Activated T-helper 17 cell treated with anti-CD3 and anti-CD28 coated beads, Interleukin-2, amount 50 U/mL, for 72 hours (primary cell): ENCODE data around the gene CER1. TPM values are rescaled to one million over a fixed set of nuclear protein-coding genes. Genes with fewer than 3 reads are reported as not detected.

ENCODE experiments used
- ATAC-seq: fragments of 150-1000 bp; cut with Tn5 transposase; replicated peaks from 2 replicates; pipeline ENCODE4 v1.10.0; 2021; ENCODE audit warnings: mild to moderate bottlenecking, moderate library complexity
- H3K27ac Mint-ChIP-seq: one replicate; pipeline ENCODE4 v1.8.0; 2022; ENCODE audit warnings: mixed read lengths
- H3K27me3 Mint-ChIP-seq: one replicate; pipeline ENCODE4 v1.8.0; 2022; ENCODE audit warnings: mixed read lengths
- H3K36me3 Mint-ChIP-seq: one replicate; pipeline ENCODE4 v1.8.0; 2022; ENCODE audit warnings: low read depth, mild to moderate bottlenecking, mixed read lengths
- H3K4me1 Mint-ChIP-seq: one replicate; pipeline ENCODE4 v1.8.0; 2022; ENCODE audit warnings: mixed read lengths
- H3K4me3 Mint-ChIP-seq: one replicate; pipeline ENCODE4 v1.8.0; 2022; ENCODE audit warnings: mild to moderate bottlenecking, mixed read lengths
- H3K9me3 Mint-ChIP-seq: one replicate; pipeline ENCODE4 v1.8.0; 2022; ENCODE audit warnings: mixed read lengths
- total RNA-seq, 2 donors: library from RNA; stranded (reverse); gene quantifications; one replicate each; pipeline ENCODE4 v1.2.3, GENCODE V29; 2022

The CER1 gene, protein sequence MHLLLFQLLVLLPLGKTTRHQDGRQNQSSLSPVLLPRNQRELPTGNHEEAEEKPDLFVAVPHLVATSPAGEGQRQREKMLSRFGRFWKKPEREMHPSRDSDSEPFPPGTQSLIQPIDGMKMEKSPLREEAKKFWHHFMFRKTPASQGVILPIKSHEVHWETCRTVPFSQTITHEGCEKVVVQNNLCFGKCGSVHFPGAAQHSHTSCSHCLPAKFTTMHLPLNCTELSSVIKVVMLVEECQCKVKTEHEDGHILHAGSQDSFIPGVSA
- not detected for total RNA-seq

DNA sequence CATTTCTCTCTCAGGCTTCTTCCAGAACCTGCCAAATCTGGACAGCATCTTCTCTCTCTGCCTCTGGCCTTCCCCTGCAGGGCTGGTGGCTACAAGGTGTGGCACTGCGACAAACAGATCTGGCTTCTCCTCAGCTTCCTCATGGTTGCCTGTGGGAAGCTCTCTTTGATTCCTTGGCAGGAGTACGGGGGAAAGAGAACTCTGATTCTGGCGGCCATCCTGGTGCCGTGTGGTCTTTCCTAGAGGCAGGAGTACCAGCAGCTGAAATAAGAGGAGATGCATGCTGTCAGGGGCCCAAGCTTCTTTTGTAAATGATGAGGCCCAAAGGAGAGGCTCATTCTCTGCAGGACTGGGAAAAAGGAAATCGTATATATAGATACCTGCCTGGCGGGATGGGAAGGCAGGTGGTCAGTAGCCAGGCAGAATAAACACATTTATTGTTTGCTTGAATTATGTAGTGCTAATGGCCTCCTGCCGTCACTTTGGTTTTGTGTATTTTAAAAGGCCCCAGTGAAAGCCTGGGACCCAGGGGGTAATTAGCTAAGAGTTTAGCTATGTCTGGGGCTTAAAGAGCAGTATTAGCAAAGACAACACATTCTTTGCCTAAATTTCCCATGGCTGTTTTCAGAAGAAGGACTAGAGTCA lies at the start of gene CER1:
Gene CER1, minus strand, starts transcription at position 343 of the 645 bp plus-strand sequence. Its CDS starts 61 bp downstream, at position 282.
- no peak within 1 kb of the TSS for H3K4me3 Mint-ChIP-seq
- H3K9me3 Mint-ChIP-seq = no peaks in the 10 kb centered on the region
- no peak for ATAC-seq
- H3K27me3 Mint-ChIP-seq = peaks cover 18% of the 10 kb centered on the region
- no peaks in the 10 kb centered on the region for H3K36me3 Mint-ChIP-seq
- H3K27ac Mint-ChIP-seq = no peak within 1 kb of the TSS
- H3K4me1 Mint-ChIP-seq = no peaks in the 10 kb centered on the region

DNA sequence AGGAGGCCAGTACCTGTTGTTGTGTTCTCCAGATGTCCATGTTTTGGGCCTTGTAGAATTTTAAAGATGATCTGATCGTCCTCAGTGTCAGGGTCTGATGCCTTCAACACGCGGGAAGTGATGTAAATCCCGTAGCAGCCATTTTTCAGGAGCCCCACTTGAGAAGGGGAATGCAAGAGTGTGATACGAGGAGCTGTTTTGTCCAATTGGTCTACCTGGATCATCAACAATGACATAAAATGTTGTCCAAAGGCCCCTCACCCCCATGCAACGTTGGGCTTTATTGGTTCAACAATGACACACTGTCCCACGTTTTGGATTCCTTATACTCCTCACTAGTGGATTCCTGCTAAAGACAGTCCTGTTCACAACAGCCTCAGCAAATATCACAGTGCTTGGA lies 48.1 kb upstream of the CER1 start:
- no peak for ATAC-seq
- Mint-ChIP-seq H3K4me1 (no peaks in the 10 kb centered on the region), H3K36me3 (no peaks in the 10 kb centered on the region), H3K9me3 (no peaks in the 10 kb centered on the region), H3K27ac (no peak overlapping the region), H3K27me3 (peaks cover 19% of the 10 kb centered on the region), H3K4me3 (no peak overlapping the region)

DNA sequence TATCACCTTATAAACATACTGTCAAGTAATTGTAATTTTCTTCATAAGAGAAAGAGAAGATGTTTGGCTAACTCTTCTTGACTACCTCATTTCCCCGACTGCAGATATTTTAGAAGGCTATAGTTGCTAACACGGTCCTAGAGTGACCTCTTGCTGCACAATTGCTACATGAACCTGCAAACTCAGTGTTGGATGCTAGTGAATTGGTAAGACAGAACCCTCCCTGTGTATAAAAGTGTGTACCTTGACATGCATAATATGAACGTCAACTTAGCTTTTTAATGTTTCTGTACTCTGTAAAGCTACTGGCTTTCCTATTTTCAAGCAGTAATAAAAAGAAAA lies 46.7 kb upstream of the CER1 start:
- no peaks in the 10 kb centered on the region for H3K36me3 Mint-ChIP-seq
- ATAC-seq = no peak
- H3K27me3 Mint-ChIP-seq = peaks cover 22% of the 10 kb centered on the region

DNA sequence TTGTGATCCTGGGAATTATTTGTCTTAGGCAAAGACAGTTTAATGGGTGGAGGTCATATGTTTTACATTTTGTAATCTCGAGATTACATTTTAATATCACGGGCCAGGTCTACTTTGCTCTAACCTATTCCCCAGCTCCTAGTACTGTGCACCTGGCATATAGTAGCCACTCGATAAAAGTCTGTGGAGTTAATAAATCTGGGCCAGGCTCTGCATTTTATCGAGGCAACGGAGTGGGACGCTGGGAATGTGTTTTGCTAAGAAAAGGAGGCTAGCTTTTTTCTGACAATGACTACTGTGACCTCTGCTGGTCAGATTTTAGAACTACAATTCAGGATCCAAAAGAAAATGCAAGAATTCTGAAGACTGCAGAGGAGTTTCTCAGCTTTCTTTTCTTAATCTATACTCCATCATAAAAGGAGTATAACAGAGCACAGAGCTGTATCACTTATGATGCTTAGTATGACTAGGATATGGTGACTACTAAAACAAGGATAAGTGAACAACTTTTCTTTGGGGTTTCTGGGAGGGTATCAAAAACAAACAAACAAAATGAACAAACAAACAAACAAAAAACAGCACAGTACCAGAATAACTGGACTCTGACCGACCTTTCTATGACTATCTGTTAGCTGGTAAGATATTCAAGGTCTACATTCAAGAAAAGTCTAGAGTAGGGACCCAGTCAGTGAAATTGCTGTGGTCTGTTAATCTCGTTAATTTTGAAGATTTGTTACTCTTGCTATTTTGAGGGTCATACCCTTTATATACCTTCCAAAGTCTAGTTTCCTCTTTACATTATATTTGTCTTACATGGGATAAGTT lies 46.1 kb upstream of the CER1 start:
- no peak for ATAC-seq
- Mint-ChIP-seq H3K36me3 (no peaks in the 10 kb centered on the region), H3K9me3 (no peaks in the 10 kb centered on the region), H3K4me3 (no peak overlapping the region), H3K27ac (no peak overlapping the region), H3K4me1 (no peaks in the 10 kb centered on the region), H3K27me3 (peaks cover 22% of the 10 kb centered on the region)

More for the DNA sequence above, 46.7 kb upstream of the CER1 start:
- Mint-ChIP-seq H3K4me1 (no peaks in the 10 kb centered on the region), H3K9me3 (no peaks in the 10 kb centered on the region), H3K27ac (no peak overlapping the region), H3K4me3 (no peak overlapping the region)

DNA sequence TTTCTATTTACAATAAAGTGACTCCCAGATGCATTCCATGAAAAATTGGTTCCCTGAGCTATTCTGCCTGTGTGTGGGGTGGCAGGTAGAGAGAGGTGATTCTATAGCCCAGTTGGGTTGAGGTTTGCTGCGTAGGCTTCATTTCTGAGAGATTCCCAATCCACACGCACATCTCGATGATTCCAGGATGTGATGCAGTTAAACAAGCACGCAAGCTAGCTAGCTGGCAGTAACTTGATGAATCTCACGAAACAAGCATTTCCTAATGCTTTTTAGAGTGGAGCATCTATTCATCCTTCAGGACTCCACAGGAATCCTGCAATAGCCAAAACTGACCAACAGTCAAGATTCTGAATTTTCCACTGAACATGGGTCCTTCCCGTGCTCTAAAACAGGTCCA lies 43.8 kb upstream of the CER1 start:
- Mint-ChIP-seq H3K36me3 (no peaks in the 10 kb centered on the region), H3K9me3 (no peaks in the 10 kb centered on the region), H3K27ac (no peak overlapping the region), H3K27me3 (peaks cover 34% of the 10 kb centered on the region), H3K4me3 (no peak overlapping the region), H3K4me1 (no peaks in the 10 kb centered on the region)
- no peak for ATAC-seq

DNA sequence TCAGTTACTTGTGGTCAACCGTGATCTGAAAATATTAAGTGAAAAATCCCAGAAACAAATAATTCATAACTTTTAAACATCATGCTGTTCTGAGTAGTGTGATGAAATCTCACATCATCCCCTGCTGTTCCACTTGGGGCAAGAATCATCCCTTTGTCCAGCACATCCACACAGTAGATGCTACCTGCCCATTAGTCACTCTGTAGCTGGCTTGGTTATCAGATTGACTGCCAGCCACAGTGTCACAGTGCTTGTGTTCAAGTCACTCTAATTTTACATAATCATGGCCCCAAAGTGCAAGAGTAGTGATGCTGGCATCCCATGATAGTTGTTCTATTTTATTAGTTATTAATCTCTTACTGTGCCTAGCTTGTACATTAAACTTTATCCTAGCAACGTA lies 39.1 kb upstream of the CER1 start:
- ATAC-seq = no peak
- Mint-ChIP-seq H3K4me3 (no peak overlapping the region), H3K27ac (no peak overlapping the region), H3K36me3 (no peaks in the 10 kb centered on the region), H3K9me3 (no peaks in the 10 kb centered on the region), H3K27me3 (peaks cover 20% of the 10 kb centered on the region), H3K4me1 (no peaks in the 10 kb centered on the region)

DNA sequence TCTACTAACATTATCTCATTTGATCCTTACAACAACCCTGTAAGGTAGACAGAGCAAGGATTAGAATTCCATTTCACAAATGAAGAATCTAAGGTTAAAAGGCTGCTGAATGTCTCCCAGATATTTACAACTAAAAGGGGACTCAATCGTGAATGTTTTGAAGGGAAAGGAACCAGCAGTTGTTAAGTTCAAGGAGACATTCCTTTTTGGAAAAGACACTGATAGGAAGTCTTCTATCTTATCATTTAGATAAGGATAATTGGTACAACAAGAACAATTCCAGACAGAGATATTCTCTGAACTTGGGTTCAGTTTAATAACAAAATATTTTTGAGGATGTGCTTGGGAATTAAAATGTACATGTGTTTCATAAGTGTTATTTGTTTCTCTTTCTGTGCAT lies 37.5 kb upstream of the CER1 start:
- Mint-ChIP-seq H3K4me3 (no peak overlapping the region), H3K4me1 (no peaks in the 10 kb centered on the region), H3K27me3 (peaks cover 18% of the 10 kb centered on the region), H3K36me3 (no peaks in the 10 kb centered on the region), H3K27ac (no peak overlapping the region), H3K9me3 (no peaks in the 10 kb centered on the region)
- ATAC-seq = no peak

DNA sequence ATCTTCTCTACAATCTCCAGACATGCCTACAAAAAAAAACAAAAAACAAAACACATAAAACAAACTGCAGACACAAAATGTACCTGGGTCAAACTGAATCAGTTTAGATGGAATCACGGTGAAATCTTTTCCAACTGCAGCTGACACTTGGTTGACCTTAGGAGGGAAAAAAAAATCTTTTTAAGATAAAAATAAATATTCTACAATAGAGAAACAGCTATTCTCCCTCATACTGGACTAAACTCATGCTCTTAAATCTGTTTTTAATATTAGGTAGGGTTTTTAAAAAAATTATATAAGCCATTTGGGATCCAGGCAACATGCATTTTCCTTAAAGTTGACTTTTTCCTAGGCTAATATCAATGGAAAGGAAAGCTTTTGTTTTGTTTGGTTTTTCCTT lies 33.8 kb upstream of the CER1 start:
- Mint-ChIP-seq H3K9me3 (no peaks in the 10 kb centered on the region), H3K27me3 (peaks cover 20% of the 10 kb centered on the region), H3K4me1 (no peaks in the 10 kb centered on the region), H3K36me3 (no peaks in the 10 kb centered on the region), H3K4me3 (no peak overlapping the region), H3K27ac (no peak overlapping the region)
- no peak for ATAC-seq

DNA sequence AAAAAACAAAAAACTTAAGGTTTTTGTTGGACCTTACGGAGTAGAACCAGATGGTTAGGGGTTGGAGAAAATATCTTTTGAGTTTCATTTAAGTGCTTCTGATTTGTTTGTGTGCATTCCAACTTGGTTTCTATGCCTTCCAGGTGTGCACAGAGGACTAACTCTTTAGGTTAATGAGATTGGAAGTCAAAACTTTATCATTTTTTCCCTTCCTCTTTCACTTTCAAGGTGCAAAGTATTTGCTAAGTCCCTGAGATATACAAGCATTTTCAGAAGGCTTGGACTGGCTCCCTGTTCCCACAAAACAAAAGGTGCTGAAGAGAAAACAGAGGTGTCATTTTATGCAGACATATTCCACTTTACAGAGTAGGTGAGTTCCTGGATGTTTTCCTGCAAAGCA lies 30.3 kb upstream of the CER1 start:
- H3K36me3 Mint-ChIP-seq = no peaks in the 10 kb centered on the region
- H3K4me1 Mint-ChIP-seq = no peaks in the 10 kb centered on the region
- no peak overlapping the region for H3K4me3 Mint-ChIP-seq
- H3K27ac Mint-ChIP-seq = no peak overlapping the region
- peaks cover 39% of the 10 kb centered on the region for H3K27me3 Mint-ChIP-seq
- no peaks in the 10 kb centered on the region for H3K9me3 Mint-ChIP-seq
- ATAC-seq = no peak

DNA sequence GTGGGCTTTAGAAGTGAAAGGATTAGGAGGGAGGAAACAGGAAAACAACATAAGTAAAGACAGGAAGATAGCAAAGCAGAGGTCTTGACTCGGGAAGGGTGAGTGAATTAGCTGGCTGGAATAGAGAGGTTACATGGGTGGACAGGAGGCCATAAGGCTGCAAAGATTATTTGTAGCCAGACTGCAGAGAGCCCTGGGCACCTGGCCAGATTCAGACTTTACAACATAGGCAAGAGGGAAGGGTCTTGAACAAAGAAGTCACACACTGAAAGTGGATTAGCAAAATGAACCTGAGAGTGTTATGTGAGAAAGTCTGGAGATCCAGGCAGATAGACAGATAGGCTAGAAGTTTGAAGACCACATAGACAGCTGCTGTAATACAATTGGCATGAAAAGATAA lies 29.7 kb upstream of the CER1 start:
- ATAC-seq = no peak
- Mint-ChIP-seq H3K27me3 (peaks cover 41% of the 10 kb centered on the region), H3K4me3 (no peak overlapping the region), H3K9me3 (no peaks in the 10 kb centered on the region), H3K36me3 (no peaks in the 10 kb centered on the region), H3K4me1 (no peaks in the 10 kb centered on the region), H3K27ac (no peak overlapping the region)

DNA sequence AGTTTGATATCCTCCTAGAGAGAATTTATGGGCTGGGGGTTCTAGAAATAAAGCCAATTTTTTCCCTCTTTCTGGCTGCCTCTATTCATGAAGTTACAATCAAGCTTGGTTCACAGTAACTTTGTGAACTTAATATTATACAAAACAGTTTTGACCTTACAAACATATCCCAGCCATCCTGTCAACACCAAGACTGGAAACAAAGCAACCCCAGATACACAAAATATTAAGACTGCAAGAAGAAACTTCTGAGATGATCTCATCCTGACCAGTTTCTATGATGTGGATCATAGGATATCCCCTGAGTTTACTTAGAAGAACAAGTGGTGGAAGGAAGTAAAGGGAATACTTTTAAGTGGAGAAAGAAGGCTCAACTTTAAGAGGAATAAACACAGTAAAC lies 28.3 kb upstream of the CER1 start:
- ATAC-seq = no peak
- Mint-ChIP-seq H3K4me1 (no peaks in the 10 kb centered on the region), H3K27ac (no peak overlapping the region), H3K36me3 (no peaks in the 10 kb centered on the region), H3K27me3 (peaks cover 38% of the 10 kb centered on the region), H3K9me3 (no peaks in the 10 kb centered on the region), H3K4me3 (no peak overlapping the region)

DNA sequence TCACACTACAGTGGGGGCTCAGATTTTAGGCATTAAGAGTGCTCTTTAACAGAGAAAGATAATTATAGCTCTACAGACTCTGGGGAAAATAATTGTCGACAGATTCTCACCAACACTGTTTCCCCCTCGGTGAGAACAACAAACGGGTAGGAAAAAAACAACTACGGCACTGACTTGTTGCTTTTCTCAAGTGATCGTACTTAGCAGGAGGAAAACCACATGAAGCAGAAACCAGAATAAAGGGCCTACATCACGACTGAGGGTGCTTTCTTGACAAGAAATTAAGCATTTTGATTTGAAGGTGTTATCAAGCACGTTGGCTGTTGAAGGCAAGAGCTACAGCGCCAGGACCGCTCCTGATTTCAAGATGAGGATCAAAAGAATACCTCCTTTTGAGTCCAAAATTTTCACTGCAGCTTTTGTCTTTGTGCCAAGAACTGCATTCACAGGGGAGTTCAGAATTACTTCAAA lies 27.2 kb upstream of the CER1 start:
- Mint-ChIP-seq H3K27me3 (peaks cover 39% of the 10 kb centered on the region), H3K27ac (no peak overlapping the region), H3K36me3 (no peaks in the 10 kb centered on the region), H3K4me1 (no peaks in the 10 kb centered on the region), H3K9me3 (peaks cover 2% of the 10 kb centered on the region), H3K4me3 (no peak overlapping the region)
- ATAC-seq = no peak

DNA sequence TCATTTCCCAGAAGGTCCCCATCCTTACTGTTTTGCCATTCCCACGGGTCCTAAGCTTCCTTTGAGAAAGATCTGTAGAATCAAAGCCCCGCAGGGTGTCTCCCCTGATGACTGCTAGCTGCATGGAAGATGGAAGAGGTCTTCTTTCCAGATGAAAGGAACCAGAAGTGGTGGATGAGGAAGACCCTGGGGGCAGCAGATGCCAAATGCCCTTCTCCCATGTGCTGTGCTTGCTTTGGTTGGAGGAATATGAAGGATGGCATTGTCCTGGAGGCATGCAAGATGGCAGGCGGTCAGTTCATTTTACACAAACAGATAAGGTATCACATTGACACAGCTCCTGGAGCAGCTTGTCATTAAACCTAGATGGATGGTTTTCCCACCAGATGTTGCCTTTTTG lies 25.8 kb upstream of the CER1 start:
- Mint-ChIP-seq H3K36me3 (no peaks in the 10 kb centered on the region), H3K27me3 (peaks cover 37% of the 10 kb centered on the region), H3K9me3 (peaks cover 3% of the 10 kb centered on the region), H3K4me3 (no peak overlapping the region), H3K4me1 (no peaks in the 10 kb centered on the region), H3K27ac (no peak overlapping the region)
- ATAC-seq = no peak

DNA sequence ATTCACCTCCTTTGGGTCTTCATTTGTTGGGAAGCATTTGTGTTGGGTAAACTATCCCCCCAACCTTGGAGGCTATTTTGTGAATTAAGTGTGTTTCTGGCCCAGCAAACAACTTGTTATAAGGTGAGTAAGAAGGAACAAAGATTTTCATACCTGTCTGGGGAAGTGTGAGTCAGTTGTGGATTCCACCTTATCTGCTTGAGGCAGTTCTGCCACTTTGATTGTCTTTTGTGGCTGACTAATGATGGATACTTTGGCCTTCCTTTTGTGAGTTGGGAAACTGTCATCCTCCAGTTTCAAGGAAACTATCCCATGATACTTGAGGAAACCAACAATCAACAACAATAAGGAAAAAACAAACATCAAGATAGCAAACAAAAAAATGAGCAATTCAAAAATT lies 24.6 kb upstream of the CER1 start:
- peaks cover 3% of the 10 kb centered on the region for H3K9me3 Mint-ChIP-seq

DNA sequence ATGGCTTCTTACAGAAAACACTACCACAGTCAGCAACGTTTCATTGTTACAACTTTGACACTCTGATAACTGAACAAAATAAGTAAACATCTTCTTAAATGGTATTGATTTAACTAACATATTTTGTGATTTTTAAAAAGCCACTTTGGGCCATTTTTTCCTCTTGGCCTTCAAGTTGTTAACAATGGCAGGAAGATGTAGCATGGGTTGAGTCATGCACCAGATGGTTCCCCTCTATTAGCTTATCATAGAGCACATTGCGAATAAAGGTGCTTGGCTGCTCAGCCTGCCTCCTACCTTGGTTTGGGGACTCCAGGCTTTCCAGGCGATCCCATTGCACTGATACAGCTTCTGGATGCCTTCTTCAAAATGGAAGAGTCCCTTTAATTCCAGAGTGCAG lies 24.1 kb upstream of the CER1 start:
- H3K9me3 Mint-ChIP-seq = peaks cover 3% of the 10 kb centered on the region

More for the DNA sequence above, 24.6 kb upstream of the CER1 start:
- peaks cover 34% of the 10 kb centered on the region for H3K27me3 Mint-ChIP-seq
- H3K4me3 Mint-ChIP-seq = no peak overlapping the region
- H3K36me3 Mint-ChIP-seq = no peaks in the 10 kb centered on the region
- no peaks in the 10 kb centered on the region for H3K4me1 Mint-ChIP-seq
- no peak for ATAC-seq
- no peak overlapping the region for H3K27ac Mint-ChIP-seq

More for the DNA sequence above, 24.1 kb upstream of the CER1 start:
- Mint-ChIP-seq H3K36me3 (no peaks in the 10 kb centered on the region), H3K4me3 (no peak overlapping the region), H3K27me3 (peaks cover 33% of the 10 kb centered on the region), H3K27ac (no peak overlapping the region), H3K4me1 (no peaks in the 10 kb centered on the region)
- ATAC-seq = no peak
